Natural killer cell (primary cell): ENCODE data around the gene ARMH4. TPM values are rescaled to one million over a fixed set of nuclear protein-coding genes. Genes with fewer than 3 reads are reported as not detected.

Experiments used
- ATAC-seq, 3 donors: fragments of 150-1000 bp in 2 of 3; fragments of 200-7000 bp in 1 of 3; cut with Tn5 transposase; 1 replicate in 1 of 3; 2 replicates in 2 of 3; pipeline ENCODE4 v1.10.0; 2021; ENCODE audit warnings: mild to moderate bottlenecking in 2 of 3, moderate library complexity in 2 of 3
- DNase-seq, 2 donors: peaks; one replicate each; pipeline versions ENCODE4 v3.0.0 to v3.0.0-alpha.2; 2013 to 2021; ENCODE audit warnings: mixed read lengths in 1 of 2
- H3K27ac ChIP-seq: one replicate; pipeline ENCODE4 v1.5.1; 2013; ENCODE audit warnings: mild to moderate bottlenecking, low read length
- H3K27me3 ChIP-seq: one replicate; pipeline ENCODE4 v1.6.1; 2013; ENCODE audit warnings: low read length; ENCODE audit not compliant: control insufficient read depth, insufficient read depth
- H3K36me3 ChIP-seq: one replicate; pipeline ENCODE4 v1.6.1; 2013; ENCODE audit warnings: low read length; ENCODE audit not compliant: control insufficient read depth, insufficient read depth
- H3K4me1 ChIP-seq: one replicate; pipeline ENCODE4 v1.6.1; 2013; ENCODE audit warnings: low read length; ENCODE audit not compliant: control insufficient read depth, insufficient read depth
- H3K4me3 ChIP-seq: one replicate; pipeline ENCODE4 v1.5.1; 2013; ENCODE audit warnings: low read length
- H3K9me3 ChIP-seq: one replicate; pipeline ENCODE4 v1.6.1; 2013; ENCODE audit warnings: low read length; ENCODE audit not compliant: control insufficient read depth, insufficient read depth
- H3K27ac Mint-ChIP-seq, 2 donors: one replicate each; pipeline ENCODE4 v1.8.0; 2022; ENCODE audit warnings: mild to moderate bottlenecking in 2 of 2, mixed read lengths in 2 of 2, moderate library complexity in 1 of 2
- H3K27me3 Mint-ChIP-seq, 2 donors: one replicate each; pipeline ENCODE4 v1.8.0; 2022; ENCODE audit warnings: low read depth in 2 of 2, mixed read lengths in 2 of 2
- H3K36me3 Mint-ChIP-seq: one replicate; pipeline ENCODE4 v1.8.0; 2022; ENCODE audit warnings: mixed read lengths
- H3K4me1 Mint-ChIP-seq, 2 donors: one replicate each; pipeline ENCODE4 v1.8.0; 2022; ENCODE audit warnings: mixed read lengths in 2 of 2
- H3K4me3 Mint-ChIP-seq: one replicate; pipeline ENCODE4 v1.8.0; 2022; ENCODE audit warnings: mild to moderate bottlenecking, moderate library complexity, mixed read lengths
- H3K9me3 Mint-ChIP-seq, 2 donors: one replicate each; pipeline ENCODE4 v1.8.0; 2022; ENCODE audit warnings: mixed read lengths in 2 of 2
- CTCF ChIP-seq: fragments of 200-600 bp; IDR thresholded peaks from one replicate; pipeline ENCODE4 v1.8.0; 2022; ENCODE audit warnings: antibody characterized with exemption
- WGBS: methylation state at CpG from one replicate; pipeline ENCODE4 v1.1.7; 2013; ENCODE audit warnings: missing lambda C conversion rate; ENCODE audit not compliant: insufficient coverage; 5-methylcytosine and 5-hydroxymethylcytosine counted together
- intact Hi-C: fragments of 100-400 bp; cut with micrococcal nuclease; formaldehyde crosslinking; loops from one replicate; pipeline ENCODE4 v1.14.2; 2022
- total RNA-seq, 4 donors: library from RNA; stranded (reverse); fragments of 120-200 nt in 1 of 4; gene quantifications; one replicate each; pipeline versions ENCODE4 v1.2.3 to v1.2.4, GENCODE V29; 2013 to 2022

ARMH4 gene
- total RNA-seq, 3 donors from 2014 or later (not counting 1 experiment from before 2014, with no cell fraction given) = 0.32 TPM; not detected in 2

- DNase-seq (no peak), ATAC-seq (no peak)
- H3K4me1 Mint-ChIP-seq = no peaks in the 10 kb centered on the region
- peaks cover 0 to 2% of the 10 kb centered on the region in 2 donors for H3K9me3 Mint-ChIP-seq
- H3K27ac ChIP-seq = no peak overlapping the region
- no peaks in the 10 kb centered on the region for H3K36me3 ChIP-seq
- H3K4me1 ChIP-seq = no peaks in the 10 kb centered on the region
- WGBS = 68% methylated on average over 6 of the region's 6 CpGs
- H3K4me3 ChIP-seq = no peak overlapping the region
- TF ChIP-seq CTCF = no peak
- no peak overlapping the region for H3K4me3 Mint-ChIP-seq
- H3K27ac Mint-ChIP-seq = no peak overlapping the region
- intact Hi-C loops = no loop called here
- H3K27me3 ChIP-seq = no peaks in the 10 kb centered on the region
- no peaks in the 10 kb centered on the region for H3K36me3 Mint-ChIP-seq
- H3K9me3 ChIP-seq = no peaks in the 10 kb centered on the region
- H3K27me3 Mint-ChIP-seq = peaks cover 0 to 7% of the 10 kb centered on the region in 2 donors
These were observed 164.3 kb downstream of the ARMH4 start for GRCh38 chr14:57987596-57988300.

DNA sequence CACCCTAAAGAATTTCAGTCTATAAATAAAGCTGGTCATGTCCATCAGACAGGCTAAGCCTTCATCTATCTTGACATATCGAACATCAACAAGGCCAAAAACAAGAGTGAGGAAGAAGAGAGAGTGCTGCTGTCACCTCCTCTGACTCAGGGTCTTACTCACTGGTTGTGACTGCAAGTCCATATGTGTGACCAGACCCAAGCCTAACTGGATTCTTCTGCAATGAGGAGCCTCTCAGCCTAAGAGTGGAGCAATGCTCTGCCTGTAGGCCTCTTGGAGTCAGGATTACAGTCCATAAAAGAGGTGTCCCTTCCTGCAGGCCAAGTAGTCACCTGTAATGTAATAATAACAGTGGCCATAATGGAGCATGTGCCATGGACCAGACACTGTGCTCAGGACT, 165.0 kb downstream of the ARMH4 start:
- Mint-ChIP-seq H3K4me1 (no peaks in the 10 kb centered on the region), H3K27me3 (peaks cover 0 to 7% of the 10 kb centered on the region in 2 donors), H3K9me3 (peaks cover 0 to 2% of the 10 kb centered on the region in 2 donors), H3K27ac (no peak overlapping the region), H3K4me3 (no peak overlapping the region), H3K36me3 (no peaks in the 10 kb centered on the region)
- WGBS = 88% methylated on average over 1 of the region's 1 CpG
- Histone ChIP-seq H3K27me3 (no peaks in the 10 kb centered on the region), H3K4me3 (no peak overlapping the region), H3K27ac (no peak overlapping the region), H3K4me1 (no peaks in the 10 kb centered on the region), H3K36me3 (no peaks in the 10 kb centered on the region), H3K9me3 (no peaks in the 10 kb centered on the region)
- ATAC-seq (no peak), DNase-seq (no peak)
- intact Hi-C loops = no loop called here
- no peak for TF ChIP-seq CTCF

GRCh38 chr14:57982804-57983634, 169.0 kb downstream of the ARMH4 start:
- Histone ChIP-seq H3K4me1 (no peaks in the 10 kb centered on the region), H3K36me3 (no peaks in the 10 kb centered on the region), H3K9me3 (no peaks in the 10 kb centered on the region), H3K4me3 (no peak overlapping the region), H3K27ac (no peak overlapping the region), H3K27me3 (no peaks in the 10 kb centered on the region)
- H3K27ac Mint-ChIP-seq = no peak overlapping the region
- DNase-seq (no peak), ATAC-seq (no peak)
- intact Hi-C loops = no loop called here
- no peaks in the 10 kb centered on the region for H3K4me1 Mint-ChIP-seq
- no peaks in the 10 kb centered on the region for H3K36me3 Mint-ChIP-seq
- no peak overlapping the region for H3K4me3 Mint-ChIP-seq
- peaks cover 0 to 2% of the 10 kb centered on the region in 2 donors for H3K9me3 Mint-ChIP-seq
- TF ChIP-seq CTCF = no peak
- 76% methylated on average over 8 of the region's 8 CpGs for WGBS
- H3K27me3 Mint-ChIP-seq = no peaks in the 10 kb centered on the region
